Astrocyte of the cerebellum (primary cell): ENCODE data around the gene FOXO6.

Source experiments
- DNase-seq: peaks from one replicate; pipeline ENCODE4 v3.0.0-alpha.2; 2011; ENCODE audit warnings: low read depth
- H3K4me3 ChIP-seq: 2 replicates; pipeline ENCODE4 v1.5.1; 2011; ENCODE audit warnings: mild to moderate bottlenecking, low read depth, low read length, moderate library complexity
- CTCF ChIP-seq: IDR thresholded peaks from 2 replicates; pipeline ENCODE4 v1.5.1; 2012; ENCODE audit warnings: low read length, low read depth, moderate library complexity, mild to moderate bottlenecking; ENCODE audit errors: missing control alignments
- in situ Hi-C: cut with HindIII; loops from 2 replicates; pipeline ENCODE4 v1.10.0; 2017; ENCODE audit warnings: low sequenced_read_pairs

Gene FOXO6

DNA sequence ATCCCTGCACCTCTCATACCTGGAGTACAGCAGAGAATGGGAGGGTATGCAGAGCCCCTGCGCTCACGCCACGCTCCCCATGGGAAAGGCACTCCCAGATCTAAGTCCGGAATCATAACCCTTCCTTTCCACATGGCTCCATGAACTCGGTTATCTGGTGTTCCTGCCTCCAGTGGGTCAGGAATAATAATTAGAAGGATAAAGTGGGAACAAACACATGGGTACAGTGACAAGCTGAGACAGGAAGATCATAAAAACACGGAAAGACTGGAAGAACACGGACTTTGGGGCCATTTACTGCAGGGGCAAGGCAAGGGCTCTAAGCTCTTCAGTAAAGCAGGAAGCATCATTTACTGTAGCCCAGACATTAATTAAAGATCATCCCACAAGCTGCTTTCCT is 48.6 kb downstream of the FOXO6 start:
- in situ Hi-C loops = loop anchor here (25.0 kb wide), 1 partner anchor 123 kb away; no protein-coding TSS in a partner anchor
- no peak for TF ChIP-seq CTCF
- no peak for DNase-seq
- H3K4me3 ChIP-seq = no peak overlapping the region

- no peak for TF ChIP-seq CTCF
- no peak for DNase-seq
- H3K4me3 ChIP-seq = no peak overlapping the region
- in situ Hi-C loops = loop anchor here (25.0 kb wide), 1 partner anchor 123 kb away; no protein-coding TSS in a partner anchor
Observed at GRCh38 chr1:41410462-41410861, 49.2 kb downstream of the FOXO6 start.

- TF ChIP-seq CTCF = no peak
- H3K4me3 ChIP-seq = no peak overlapping the region
- in situ Hi-C loops = loop anchor here (25.0 kb wide), 1 partner anchor 124 kb away; no protein-coding TSS in a partner anchor
- no peak for DNase-seq
Observed at GRCh38 chr1:41411229-41411628, 50.0 kb downstream of the FOXO6 start.

DNA sequence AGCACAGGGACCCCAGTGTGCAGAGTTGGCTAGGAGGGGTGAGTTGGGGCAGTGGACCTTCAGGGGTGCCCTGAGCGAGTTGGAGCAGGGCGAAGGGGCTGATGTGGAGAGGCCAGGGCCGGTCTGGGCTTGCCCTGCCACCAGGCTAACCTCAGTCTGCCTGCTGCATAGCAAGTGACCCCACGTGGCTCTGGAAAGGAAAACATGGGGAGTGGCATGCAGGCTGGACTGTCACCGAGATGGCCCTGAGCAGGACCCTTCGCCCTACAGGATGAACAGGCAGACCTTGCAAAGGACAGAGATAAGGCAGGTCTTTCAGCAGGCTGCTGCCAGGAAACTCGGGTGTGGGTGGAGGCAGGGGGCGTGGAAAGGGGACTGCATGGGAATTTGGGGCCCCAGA is 51.5 kb downstream of the FOXO6 start:
- DNase-seq = no peak
- no peak overlapping the region for H3K4me3 ChIP-seq
- in situ Hi-C loops = loop anchor here (25.0 kb wide), 1 partner anchor 125 kb away; no protein-coding TSS in a partner anchor
- no peak for TF ChIP-seq CTCF

GRCh38 chr1:41413748-41414281 is 52.6 kb downstream of the FOXO6 start:
- in situ Hi-C loops = loop anchor here (25.0 kb wide), 1 partner anchor 127 kb away; no protein-coding TSS in a partner anchor
- no peak for TF ChIP-seq CTCF

GRCh38 chr1:41414296-41414695 is 53.1 kb downstream of the FOXO6 start:
- TF ChIP-seq CTCF = no peak
- in situ Hi-C loops = loop anchor here (25.0 kb wide), 1 partner anchor 127 kb away; no protein-coding TSS in a partner anchor
- no peak overlapping the region for H3K4me3 ChIP-seq
- no peak for DNase-seq

More at GRCh38 chr1:41413748-41414281, 52.6 kb downstream of the FOXO6 start:
- no peak for DNase-seq
- H3K4me3 ChIP-seq = no peak overlapping the region
